HG03175 (cell line): ENCODE measurements around the gene PLCB1.
A peak's percentile ranks its signal among the peaks of the same experiment; 100 is the strongest.

Experiments used
- ATAC-seq: cut with Tn5 transposase; IDR thresholded peaks from one replicate; pipeline ENCODE4 v1.9.1; 2021; ENCODE audit warnings: mild to moderate bottlenecking, moderate library complexity; ENCODE audit not compliant: unreplicated experiment

PLCB1 gene

DNA sequence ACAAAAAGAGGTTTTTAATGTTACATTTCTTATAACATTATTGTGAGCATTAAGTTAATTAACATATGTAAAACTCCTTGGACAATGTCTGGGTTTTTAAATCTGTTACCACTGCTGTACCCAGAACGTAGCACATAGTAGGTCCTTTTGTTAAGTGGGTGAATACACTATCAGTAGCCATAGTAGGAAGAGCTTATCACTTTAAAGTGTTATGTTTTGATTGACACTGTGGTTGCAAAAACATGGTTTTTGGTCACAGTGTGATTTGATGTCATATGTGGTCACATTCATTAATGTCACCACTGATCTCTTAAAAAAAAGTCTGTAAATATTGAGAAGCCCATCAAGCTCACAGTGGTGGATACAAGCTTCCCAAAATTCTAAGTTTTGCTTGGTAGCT lies 160.7 kb downstream of the PLCB1 start:
- no peak for ATAC-seq

- no peak for ATAC-seq
Measured at GRCh38 chr20:8293750-8294149, 161.7 kb downstream of the PLCB1 start.

DNA sequence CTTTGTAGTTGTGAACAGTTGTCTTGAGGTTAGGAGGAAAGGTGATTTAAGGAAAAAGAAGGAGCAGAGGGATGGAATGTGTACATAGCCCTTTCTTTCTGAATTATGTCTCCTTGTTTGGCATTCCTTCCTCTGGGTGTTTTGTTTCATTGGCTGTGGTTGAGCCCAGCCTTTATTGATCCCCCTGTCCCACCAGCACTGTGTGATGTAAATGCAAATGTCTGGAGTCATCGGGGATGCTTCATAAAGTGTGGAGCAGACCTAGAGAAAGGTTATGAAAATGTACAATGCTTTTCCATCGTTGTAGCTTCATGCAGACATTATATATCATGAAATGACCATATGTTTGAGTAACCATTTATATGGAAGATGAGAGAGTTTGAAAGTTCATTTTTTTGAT lies 164.5 kb downstream of the PLCB1 start:
- no peak for ATAC-seq

- ATAC-seq = no peak
Measured at GRCh38 chr20:8298426-8299043, 166.5 kb downstream of the PLCB1 start.

- ATAC-seq = no peak
Measured at GRCh38 chr20:8299921-8300320, 167.9 kb downstream of the PLCB1 start.

DNA sequence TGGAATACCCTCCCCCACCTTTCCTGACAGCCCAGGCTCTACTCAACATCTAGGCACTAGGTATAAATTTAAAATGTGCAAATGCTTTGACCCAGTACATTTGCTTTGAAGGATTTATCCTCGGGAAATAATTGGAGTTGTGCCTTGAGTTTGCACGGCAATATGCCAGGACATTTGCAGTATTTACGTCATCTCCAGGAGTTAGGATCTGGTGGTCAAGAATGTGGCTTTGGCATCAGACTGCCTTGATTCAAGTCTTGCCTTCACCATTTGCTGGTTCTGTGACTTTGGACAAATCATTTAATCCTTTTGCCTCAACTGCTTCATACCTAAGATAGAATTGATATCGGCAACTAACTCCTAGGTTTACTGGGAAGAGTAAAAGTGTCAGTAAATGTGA lies 169.6 kb downstream of the PLCB1 start:
- ATAC-seq = no peak

DNA sequence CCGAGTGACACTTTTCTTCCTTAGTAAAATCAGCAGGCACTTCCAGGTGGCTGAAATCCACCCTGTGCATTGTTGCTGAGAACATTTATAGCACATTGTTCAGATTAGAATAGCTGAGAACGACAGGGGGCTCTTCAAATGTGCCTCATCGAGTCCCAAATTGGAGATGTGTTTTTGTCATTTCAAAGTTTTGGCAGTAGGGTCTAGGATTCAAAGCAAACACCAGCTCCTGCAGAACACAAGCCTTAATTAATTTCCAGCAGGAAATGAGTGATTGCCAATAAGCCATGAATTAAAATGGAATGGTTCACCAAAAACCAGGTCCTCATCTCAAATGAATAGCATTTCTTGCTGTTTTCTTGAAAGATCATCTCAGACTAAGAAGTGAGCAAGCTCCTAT lies 171.6 kb downstream of the PLCB1 start:
- no peak for ATAC-seq

DNA sequence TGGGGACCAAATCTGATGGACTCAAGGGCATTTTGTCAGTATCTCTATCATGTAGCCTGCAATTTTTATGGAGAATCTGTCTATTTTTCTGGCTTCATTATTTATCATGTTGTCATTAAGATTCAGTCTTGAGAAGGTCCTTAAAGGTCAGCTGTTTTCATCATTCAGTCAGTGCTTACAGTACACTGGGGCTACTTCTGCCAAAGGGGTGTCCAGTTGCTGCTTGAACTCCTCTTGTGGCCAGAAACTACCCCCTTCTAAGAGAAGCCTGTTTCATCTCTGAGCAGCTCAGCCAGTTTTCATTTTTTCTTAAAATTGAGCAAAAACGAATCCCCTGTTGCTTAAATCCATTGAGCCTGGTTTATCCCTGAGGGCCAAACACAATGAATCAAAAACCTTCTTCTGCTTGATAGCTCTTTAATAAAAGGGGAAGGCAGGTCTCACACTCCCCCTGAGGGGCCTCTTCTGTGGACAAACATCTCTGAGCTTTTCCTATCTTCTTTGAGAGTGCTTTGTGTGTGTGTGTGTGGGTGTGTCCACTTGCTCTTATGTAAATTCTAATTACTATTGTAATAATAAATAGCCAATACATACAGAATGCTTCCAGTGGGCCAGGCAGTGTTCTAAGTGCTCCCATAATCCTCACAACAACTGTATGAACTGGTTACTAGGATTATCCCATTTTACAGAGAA lies 172.2 kb downstream of the PLCB1 start:
- no peak for ATAC-seq

GRCh38 chr20:8305449-8305978 lies 173.4 kb downstream of the PLCB1 start:
- peak; percentile 95 for ATAC-seq

DNA sequence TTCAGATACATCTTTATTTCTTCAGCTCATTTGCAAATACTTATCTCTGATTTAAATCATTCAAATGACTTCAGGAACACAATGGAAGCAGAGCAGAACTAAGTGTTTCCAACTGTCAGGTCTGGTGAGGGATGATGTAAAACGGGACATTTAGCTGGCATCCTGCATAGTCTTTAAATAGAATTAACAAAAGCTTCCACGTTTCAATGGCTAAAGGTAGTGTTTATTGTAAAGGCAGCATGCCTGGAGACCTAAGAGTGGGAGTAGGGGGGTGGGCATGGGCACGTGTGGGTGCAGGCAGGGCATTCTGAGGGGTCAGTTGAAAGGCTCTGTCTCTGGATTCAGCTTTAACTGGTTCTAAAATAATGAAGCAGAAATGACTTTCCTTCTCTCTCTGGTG lies 174.9 kb downstream of the PLCB1 start:
- no peak for ATAC-seq

GRCh38 chr20:8309634-8310033 lies 177.6 kb downstream of the PLCB1 start:
- ATAC-seq = no peak

GRCh38 chr20:8310618-8311017 lies 178.6 kb downstream of the PLCB1 start:
- no peak for ATAC-seq

- ATAC-seq = no peak
Measured at GRCh38 chr20:8313073-8313472, 181.0 kb downstream of the PLCB1 start.

- no peak for ATAC-seq
Measured at GRCh38 chr20:8315639-8316573, 183.8 kb downstream of the PLCB1 start.

DNA sequence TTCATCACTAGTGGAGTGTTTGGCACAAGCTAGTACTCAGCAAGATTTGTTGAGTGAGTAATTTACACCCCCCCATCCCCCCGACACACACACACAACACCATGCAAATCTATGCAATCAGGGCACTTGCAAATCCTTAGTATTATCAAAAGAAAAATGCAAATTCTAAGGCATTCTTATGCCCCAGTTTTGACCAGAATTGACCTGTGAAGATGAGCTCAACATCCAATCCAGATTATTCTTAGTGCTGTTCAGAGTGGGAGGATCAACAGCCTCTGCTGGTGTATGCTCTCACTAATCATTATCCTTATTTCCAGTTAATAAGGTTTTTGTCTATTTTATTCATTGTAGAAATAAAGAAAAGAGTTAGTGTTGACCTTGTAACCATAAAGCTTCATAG lies 185.4 kb downstream of the PLCB1 start:
- no peak for ATAC-seq

GRCh38 chr20:8318965-8319625 lies 187.0 kb downstream of the PLCB1 start:
- no peak for ATAC-seq

- ATAC-seq = no peak
Measured at GRCh38 chr20:8320306-8320705, 188.2 kb downstream of the PLCB1 start.

- no peak for ATAC-seq
Measured at GRCh38 chr20:8321001-8321400, 188.9 kb downstream of the PLCB1 start.

- ATAC-seq = no peak
Measured at GRCh38 chr20:8322662-8323217, 190.7 kb downstream of the PLCB1 start.

- no peak for ATAC-seq
Measured at GRCh38 chr20:8326191-8326590, 194.1 kb downstream of the PLCB1 start.

- no peak for ATAC-seq
Measured at GRCh38 chr20:8326899-8327298, 194.8 kb downstream of the PLCB1 start.
